Mesenchymal stem cell (in vitro differentiated cells and primary cell): Measurements from ENCODE around the gene SP2.

Source experiments
- DNase-seq: peaks from one replicate; pipeline ENCODE4 v3.0.0-alpha.2; 2013
- H2AFZ ChIP-seq: one replicate; pipeline ENCODE4 v1.6.1; 2013; ENCODE audit warnings: low read depth, mild to moderate bottlenecking, control low read depth, inconsistent platforms, low read length, moderate library complexity
- H2AK5ac ChIP-seq: 2 replicates; pipeline ENCODE4 v1.6.1; 2013; ENCODE audit warnings: low read length, moderate library complexity, mild to moderate bottlenecking, inconsistent platforms; ENCODE audit not compliant: severe bottlenecking
- H2BK120ac ChIP-seq: one replicate; pipeline ENCODE4 v1.6.1; 2013; ENCODE audit warnings: low read depth, mild to moderate bottlenecking, inconsistent platforms, low read length, moderate library complexity
- H2BK12ac ChIP-seq, 2 experiments: one replicate each; pipeline ENCODE4 v1.6.1; 2013; ENCODE audit warnings: inconsistent platforms in 2 of 2, low read length in 2 of 2, mild to moderate bottlenecking in 2 of 2, moderate library complexity in 2 of 2, control low read depth in 1 of 2
- H2BK15ac ChIP-seq: one replicate; pipeline ENCODE4 v1.6.1; 2013; ENCODE audit warnings: mild to moderate bottlenecking, low read depth, inconsistent platforms; ENCODE audit not compliant: poor library complexity, severe bottlenecking
- H2BK5ac ChIP-seq: 2 replicates; pipeline ENCODE4 v1.6.1; 2013; ENCODE audit warnings: low read depth, mild to moderate bottlenecking, low read length, control low read depth, inconsistent platforms; ENCODE audit not compliant: poor library complexity, severe bottlenecking
- H3K14ac ChIP-seq, 2 experiments: one replicate each; pipeline ENCODE4 v1.6.1; 2013; ENCODE audit warnings: inconsistent platforms in 2 of 2, low read length in 2 of 2, control low read depth in 1 of 2, mild to moderate bottlenecking in 1 of 2, moderate library complexity in 1 of 2
- H3K18ac ChIP-seq, 2 experiments: one replicate each; pipeline ENCODE4 v1.6.1; 2013; ENCODE audit warnings: inconsistent platforms in 2 of 2, low read length in 2 of 2, control low read depth in 1 of 2, low read depth in 1 of 2, mild to moderate bottlenecking in 1 of 2
- H3K23ac ChIP-seq, 2 experiments: one replicate each; pipeline ENCODE4 v1.6.1; 2013; ENCODE audit warnings: inconsistent platforms in 2 of 2, low read length in 2 of 2, mild to moderate bottlenecking in 2 of 2, moderate library complexity in 2 of 2, control low read depth in 1 of 2
- H3K27ac ChIP-seq: 2 replicates; pipeline ENCODE4 v1.5.1; 2013; ENCODE audit warnings: mild to moderate bottlenecking, moderate library complexity, low read length, control low read depth, inconsistent platforms; ENCODE audit not compliant: poor library complexity, severe bottlenecking
- H3K27me3 ChIP-seq, 2 experiments: 2 replicates each; pipeline versions ENCODE4 v1.6.1 to v1.7.0; 2013; ENCODE audit warnings: low read length in 2 of 2, mild to moderate bottlenecking in 2 of 2, moderate library complexity in 2 of 2, control low read depth in 1 of 2, inconsistent platforms in 1 of 2; ENCODE audit not compliant: control insufficient read depth in 1 of 2, insufficient read depth in 1 of 2
- H3K36me3 ChIP-seq, 2 experiments: 2 replicates each; pipeline versions ENCODE4 v1.6.1 to v1.7.0; 2013; ENCODE audit warnings: low read length in 2 of 2, control low read depth in 1 of 2, inconsistent platforms in 1 of 2, low read depth in 1 of 2, mild to moderate bottlenecking in 1 of 2; ENCODE audit not compliant: insufficient read depth in 2 of 2, control insufficient read depth in 1 of 2
- H3K4ac ChIP-seq, 2 experiments: one replicate each; pipeline ENCODE4 v1.6.1; 2013; ENCODE audit warnings: inconsistent platforms in 2 of 2, low read length in 2 of 2, mild to moderate bottlenecking in 2 of 2, moderate library complexity in 2 of 2, control low read depth in 1 of 2, low read depth in 1 of 2
- H3K4me1 ChIP-seq: 2 replicates; pipeline ENCODE4 v1.6.1; 2013; ENCODE audit warnings: low read depth, low read length, control low read depth; ENCODE audit not compliant: control insufficient read depth, insufficient read depth
- H3K4me2 ChIP-seq: 2 replicates; pipeline ENCODE4 v1.6.1; 2013; ENCODE audit warnings: low read length, mild to moderate bottlenecking, inconsistent platforms; ENCODE audit not compliant: poor library complexity, severe bottlenecking
- H3K4me3 ChIP-seq, 2 experiments: 2 replicates each; pipeline versions ENCODE4 v1.5.1 to v1.7.0; 2013; ENCODE audit warnings: low read length in 2 of 2, mild to moderate bottlenecking in 2 of 2, control low read depth in 1 of 2, low read depth in 1 of 2; ENCODE audit not compliant: insufficient read depth in 1 of 2
- H3K79me1 ChIP-seq: replicated peaks from 2 replicates; pipeline ENCODE4 v1.6.1; 2013; ENCODE audit warnings: mild to moderate bottlenecking, control low read depth, low read length, inconsistent platforms; ENCODE audit not compliant: poor library complexity, severe bottlenecking
- H3K9ac ChIP-seq: 2 replicates; pipeline ENCODE4 v1.7.0; 2013; ENCODE audit warnings: mild to moderate bottlenecking, low read length, moderate library complexity
- H3K9me3 ChIP-seq: 2 replicates; pipeline ENCODE4 v1.7.0; 2013; ENCODE audit warnings: mild to moderate bottlenecking, low read length; ENCODE audit not compliant: control insufficient read depth
- H4K8ac ChIP-seq: one replicate; pipeline ENCODE4 v1.6.1; 2013; ENCODE audit warnings: inconsistent platforms, mild to moderate bottlenecking, low read length, moderate library complexity
- H4K91ac ChIP-seq: one replicate; pipeline ENCODE4 v1.6.1; 2013; ENCODE audit warnings: mild to moderate bottlenecking, low read length, inconsistent platforms
- WGBS: methylation state at CpG from one replicate; pipeline ENCODE4 v1.1.7; 2013; ENCODE audit warnings: mixed read lengths; 5-methylcytosine and 5-hydroxymethylcytosine counted together

The SP2 gene

DNA sequence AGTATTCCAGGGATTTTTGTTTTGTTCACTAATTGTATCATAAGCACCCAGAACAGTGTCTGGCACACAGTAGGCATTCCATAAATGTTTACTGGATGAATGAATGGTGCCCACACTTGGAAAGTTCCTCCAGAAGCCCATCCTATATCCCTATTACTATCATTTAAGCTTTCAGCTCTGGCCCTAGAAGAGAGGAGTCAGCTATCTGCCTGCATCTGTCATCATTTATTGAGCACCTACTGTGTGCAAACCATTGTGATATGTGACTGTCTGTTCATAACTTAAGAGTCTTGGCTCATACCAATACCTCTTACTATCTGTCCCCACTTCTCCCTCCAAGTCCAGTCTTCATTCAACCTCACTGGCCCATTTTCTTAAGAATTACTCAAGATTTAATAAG is 25.0 kb upstream of the SP2 start:
- H3K36me3 ChIP-seq, result no peaks in the 10 kb centered on the region
- H3K23ac ChIP-seq, result no peak overlapping the region
- no peak overlapping the region for H3K4me3 ChIP-seq
- H3K4me2 ChIP-seq, result no peak overlapping the region
- H2BK5ac ChIP-seq, result no peak overlapping the region
- no peaks in the 10 kb centered on the region for H3K9me3 ChIP-seq
- no peak overlapping the region for H2BK15ac ChIP-seq
- no peak overlapping the region for H4K8ac ChIP-seq
- no peak overlapping the region for H3K4ac ChIP-seq
- peaks cover 69 to 75% of the 10 kb centered on the region in 2 experiments for H3K27me3 ChIP-seq
- H2AFZ ChIP-seq, result no peak overlapping the region
- H3K4me1 ChIP-seq, result peaks cover 20% of the 10 kb centered on the region
- no peak overlapping the region for H4K91ac ChIP-seq
- H2BK120ac ChIP-seq, result no peak overlapping the region
- no peaks in the 10 kb centered on the region for H3K79me1 ChIP-seq
- no peak overlapping the region for H3K9ac ChIP-seq
- H2BK12ac ChIP-seq, result no peak overlapping the region
- H3K14ac ChIP-seq, result no peak overlapping the region
- H2AK5ac ChIP-seq, result no peak overlapping the region
- H3K27ac ChIP-seq, result no peak overlapping the region
- H3K18ac ChIP-seq, result no peak overlapping the region
- DNase-seq, result no peak

DNA sequence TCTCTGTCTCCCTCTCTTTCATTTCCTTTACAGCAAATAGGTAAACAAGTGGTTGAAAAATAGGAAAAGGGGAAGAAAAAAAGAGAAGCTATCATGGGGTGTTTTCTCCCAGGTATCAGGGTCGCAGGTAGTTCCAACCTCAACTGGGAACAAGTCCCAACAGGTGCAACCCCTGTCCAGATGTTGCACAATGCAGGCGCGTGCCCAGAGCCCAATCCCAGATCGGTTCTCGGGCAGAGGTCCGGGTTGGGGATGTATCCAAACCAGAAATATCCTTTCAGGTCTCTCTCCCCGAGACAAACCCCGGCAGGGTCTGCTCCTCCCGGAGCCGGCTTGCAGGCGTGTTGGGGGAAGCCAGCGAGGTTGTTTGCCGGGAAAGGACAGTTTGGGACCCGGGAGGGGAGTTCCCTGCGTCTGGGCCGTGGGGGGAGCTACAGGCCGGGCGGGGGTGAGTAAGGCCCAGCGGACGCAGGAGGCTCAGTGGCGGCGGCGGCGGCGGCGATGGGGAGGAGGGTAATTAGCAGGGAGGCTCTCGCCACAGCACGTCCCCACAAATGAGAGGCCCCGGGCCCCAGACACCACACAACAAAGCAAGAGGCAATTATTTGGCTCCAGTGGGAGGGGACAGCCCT is 23.9 kb upstream of the SP2 start:
- Histone ChIP-seq H4K91ac (no peak overlapping the region), H2BK12ac (peak overlapping the region in 1 of 2 experiments; percentile 47), H3K4ac (no peak overlapping the region), H2BK15ac (peak overlapping the region; percentile 94), H3K36me3 (no peaks in the 10 kb centered on the region), H4K8ac (peak overlapping the region; percentile 77), H3K4me2 (peak overlapping the region; percentile 58), H3K9ac (peak overlapping the region; percentile 52), H3K27ac (no peak overlapping the region), H2AK5ac (no peak overlapping the region), H3K14ac (no peak overlapping the region), H3K27me3 (peaks cover 69 to 77% of the 10 kb centered on the region in 2 experiments), H2AFZ (peak overlapping the region; percentile 47), H3K9me3 (no peaks in the 10 kb centered on the region), H3K23ac (peak overlapping the region in 1 of 2 experiments; percentile 63), H2BK5ac (no peak overlapping the region), H3K4me1 (peaks cover 20% of the 10 kb centered on the region), H2BK120ac (no peak overlapping the region), H3K4me3 (peak overlapping the region in 1 of 2 experiments; percentile 49), H3K18ac (peak overlapping the region; percentile 28 to 46), H3K79me1 (no peaks in the 10 kb centered on the region)
- WGBS, result 18% methylated on average over 24 of the region's 29 CpGs
- DNase-seq, result no peak

DNA sequence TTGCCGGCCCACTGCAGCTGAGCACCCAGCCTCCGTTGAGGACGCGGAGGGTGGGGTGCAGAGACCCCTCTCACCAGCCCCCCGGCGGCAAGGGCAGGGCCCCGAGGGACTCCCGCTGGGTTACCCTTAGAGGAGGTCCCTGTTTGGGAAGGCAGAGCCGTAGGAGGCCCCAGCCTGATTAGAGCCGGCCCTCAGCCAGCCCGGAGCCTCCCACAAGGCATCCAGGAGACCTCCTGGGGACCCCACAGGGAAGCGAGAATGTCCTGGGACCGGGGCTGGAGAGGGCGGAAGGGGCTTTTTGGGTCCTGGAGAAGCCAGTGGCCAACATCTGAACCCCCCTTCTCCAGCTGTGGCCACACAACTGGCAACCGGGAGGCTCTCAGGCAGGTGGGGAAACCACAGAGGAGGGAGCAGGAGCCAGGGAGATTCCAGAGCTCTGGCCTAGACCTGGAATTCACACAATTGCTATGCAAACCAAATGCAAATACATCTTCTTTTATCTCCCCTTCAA is 23.3 kb upstream of the SP2 start:
- Histone ChIP-seq H3K79me1 (no peaks in the 10 kb centered on the region), H2BK120ac (peak overlapping the region; percentile 58), H3K9ac (no peak overlapping the region), H3K4me3 (no peak overlapping the region), H3K14ac (no peak overlapping the region), H3K36me3 (no peaks in the 10 kb centered on the region), H2BK5ac (no peak overlapping the region), H2BK15ac (peak overlapping the region; percentile 94), H3K27me3 (peaks cover 69 to 83% of the 10 kb centered on the region in 2 experiments), H2BK12ac (peak overlapping the region in 1 of 2 experiments; percentile 47), H4K8ac (peak overlapping the region; percentile 77), H3K23ac (peak overlapping the region in 1 of 2 experiments; percentile 63), H2AFZ (peak overlapping the region; percentile 47), H3K4me2 (peak overlapping the region; percentile 58), H3K4me1 (peaks cover 20% of the 10 kb centered on the region), H3K9me3 (no peaks in the 10 kb centered on the region), H3K18ac (peak overlapping the region; percentile 28 to 47), H4K91ac (no peak overlapping the region), H2AK5ac (no peak overlapping the region), H3K27ac (no peak overlapping the region), H3K4ac (no peak overlapping the region)
- 16% methylated on average over 15 of the region's 15 CpGs for WGBS
- no peak for DNase-seq

DNA sequence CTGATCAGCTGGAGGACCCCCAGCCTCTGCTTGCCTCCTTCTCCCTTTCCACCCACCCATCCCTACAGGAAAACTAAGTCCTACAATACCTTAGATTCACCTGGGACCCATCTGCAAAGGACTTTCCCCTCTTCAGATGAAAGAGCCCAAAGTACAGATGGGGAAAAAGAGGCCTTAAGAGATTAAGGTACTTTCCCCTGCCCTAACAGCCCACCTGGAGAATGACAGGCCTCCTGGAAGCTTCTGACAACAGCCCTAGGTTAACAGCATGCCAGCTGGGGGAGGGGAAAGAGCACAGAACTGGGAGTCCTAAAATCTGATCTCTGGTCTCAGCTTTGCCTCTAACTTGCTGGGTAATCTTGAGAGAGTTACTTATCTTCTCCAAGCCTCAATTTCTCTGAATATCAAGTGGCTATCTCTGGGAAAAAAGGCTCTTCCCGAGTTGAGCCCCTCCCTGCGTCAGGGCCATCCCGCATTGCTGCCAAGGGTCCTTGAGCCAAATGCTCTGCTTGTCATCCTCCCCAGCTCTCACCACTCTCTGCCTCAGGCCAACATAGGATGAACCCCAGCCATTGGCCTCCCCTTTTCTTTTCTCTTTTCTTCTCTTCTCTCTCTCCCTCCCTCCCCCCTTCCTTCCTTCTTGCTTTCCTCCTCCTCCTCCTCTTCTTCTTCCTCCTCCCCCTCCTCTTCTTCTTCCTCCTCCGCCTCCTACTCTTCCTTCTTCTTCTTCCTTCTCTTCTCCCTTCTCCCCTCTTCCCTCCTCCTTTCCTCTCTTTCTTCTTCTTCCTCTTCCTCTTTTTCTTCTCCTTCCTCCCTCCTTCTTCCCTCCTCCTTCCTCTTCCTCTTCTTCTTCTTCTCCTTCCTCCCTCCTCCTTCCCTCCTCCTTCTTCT is 22.6 kb upstream of the SP2 start:
- Histone ChIP-seq H2AFZ (no peak overlapping the region), H3K4me1 (peaks cover 20% of the 10 kb centered on the region)
- 60% methylated on average over 4 of the region's 4 CpGs for WGBS

More for the DNA sequence above, 22.6 kb upstream of the SP2 start:
- H4K91ac ChIP-seq, result no peak overlapping the region
- no peak overlapping the region for H3K23ac ChIP-seq
- H2BK5ac ChIP-seq, result no peak overlapping the region
- no peak overlapping the region for H3K27ac ChIP-seq
- no peaks in the 10 kb centered on the region for H3K79me1 ChIP-seq
- H3K9ac ChIP-seq, result no peak overlapping the region
- no peak overlapping the region for H2BK15ac ChIP-seq
- no peak overlapping the region for H3K18ac ChIP-seq
- H3K4me2 ChIP-seq, result no peak overlapping the region
- no peak overlapping the region for H3K4ac ChIP-seq
- no peak overlapping the region for H3K14ac ChIP-seq
- peaks cover 63 to 87% of the 10 kb centered on the region in 2 experiments for H3K27me3 ChIP-seq
- no peak overlapping the region for H2BK120ac ChIP-seq
- no peaks in the 10 kb centered on the region for H3K9me3 ChIP-seq
- H3K36me3 ChIP-seq, result no peaks in the 10 kb centered on the region
- no peak overlapping the region for H2AK5ac ChIP-seq
- no peak overlapping the region for H4K8ac ChIP-seq
- H3K4me3 ChIP-seq, result no peak overlapping the region
- H2BK12ac ChIP-seq, result no peak overlapping the region
- no peak for DNase-seq
